T-cell (primary cell): Measurements from ENCODE around the gene SP2. TPM values are rescaled to one million over a fixed set of nuclear protein-coding genes. Genes with fewer than 3 reads are reported as not detected.

Source experiments
- ATAC-seq, 4 experiments: fragments of 200-7000 bp in 3 of 4; fragments of 150-1000 bp in 1 of 4; cut with Tn5 transposase; replicated peaks in 1 of 4; 1 replicate in 3 of 4; 2 replicates in 1 of 4; pipeline ENCODE4 v1.10.0; 2021; ENCODE audit warnings: moderate library complexity in 3 of 4, mild to moderate bottlenecking in 2 of 4, moderate number of reproducible peaks in 1 of 4
- CTCF ChIA-PET, 2 donors: fragments of 300-600 bp; sonication (Branson Sonifier 250); formaldehyde crosslinking; loops; one replicate each; lab custom pipeline; 2022; ENCODE audit warnings: antibody characterized with exemption in 2 of 2; lab: Charles Lee
- POLR2A ChIA-PET, 2 donors: fragments of 300-600 bp; sonication (Branson Sonifier 250); formaldehyde crosslinking; loops; one replicate each; lab custom pipeline; 2022; ENCODE audit warnings: antibody characterized with exemption in 2 of 2; lab: Charles Lee
- DNase-seq, 35 experiments: peaks; one replicate each; pipeline versions ENCODE4 v3.0.0 to v3.0.0-alpha.2; 2013 to 2023
- H3K27ac ChIP-seq: one replicate; pipeline ENCODE4 v1.5.1; 2013; ENCODE audit warnings: low read length
- H3K27me3 ChIP-seq, 2 experiments: replicated peaks in 1 of 2; 1 replicate in 1 of 2; 2 replicates in 1 of 2; pipeline versions ENCODE4 v1.6.1 to v1.7.0; 2013; ENCODE audit warnings: low read length in 1 of 2, mixed read lengths in 1 of 2; ENCODE audit not compliant: control insufficient read depth in 2 of 2, insufficient read depth in 2 of 2; ENCODE audit errors: extremely low read depth in 1 of 2
- H3K36me3 ChIP-seq, 2 donors: 1 replicate in 1 of 2; 2 replicates in 1 of 2; pipeline versions ENCODE4 v1.6.1 to v1.7.0; 2013; ENCODE audit warnings: low read length in 1 of 2; ENCODE audit not compliant: control insufficient read depth in 2 of 2, insufficient read depth in 1 of 2; ENCODE audit errors: extremely low read depth in 1 of 2
- H3K4me1 ChIP-seq, 2 experiments: 1 replicate in 1 of 2; 2 replicates in 1 of 2; pipeline versions ENCODE4 v1.6.1 to v1.7.0; 2013; ENCODE audit warnings: low read length in 2 of 2, mixed read lengths in 1 of 2; ENCODE audit not compliant: insufficient read depth in 2 of 2, control insufficient read depth in 1 of 2; ENCODE audit errors: extremely low read depth in 1 of 2
- H3K4me3 ChIP-seq, 2 donors: 1 replicate in 1 of 2; 2 replicates in 1 of 2; pipeline versions ENCODE4 v1.5.1 to v1.7.0; 2013; ENCODE audit warnings: mild to moderate bottlenecking in 2 of 2, low read length in 1 of 2, moderate library complexity in 1 of 2; ENCODE audit not compliant: control insufficient read depth in 1 of 2; ENCODE audit errors: extremely low read depth in 1 of 2
- H3K9me3 ChIP-seq: 2 replicates; pipeline ENCODE4 v1.7.0; 2013
- H3K27ac Mint-ChIP-seq, 2 donors: one replicate each; pipeline ENCODE4 v1.8.0; 2020 to 2021; ENCODE audit warnings: mild to moderate bottlenecking in 2 of 2, mixed read lengths in 2 of 2
- H3K27me3 Mint-ChIP-seq, 2 donors: one replicate each; pipeline ENCODE4 v1.8.0; 2021 to 2022; ENCODE audit warnings: mixed read lengths in 2 of 2
- H3K36me3 Mint-ChIP-seq: one replicate; pipeline ENCODE4 v1.8.0; 2021; ENCODE audit warnings: mixed read lengths
- H3K4me1 Mint-ChIP-seq, 3 donors: one replicate each; pipeline ENCODE4 v1.8.0; 2020 to 2022; ENCODE audit warnings: mixed read lengths in 3 of 3, mild to moderate bottlenecking in 1 of 3
- H3K4me3 Mint-ChIP-seq, 3 donors: one replicate each; pipeline ENCODE4 v1.8.0; 2020 to 2022; ENCODE audit warnings: mild to moderate bottlenecking in 3 of 3, mixed read lengths in 3 of 3, moderate library complexity in 3 of 3
- H3K9me3 Mint-ChIP-seq, 3 donors: one replicate each; pipeline ENCODE4 v1.8.0; 2020 to 2022; ENCODE audit warnings: mixed read lengths in 3 of 3
- WGBS: methylation state at CpG from one replicate; pipeline ENCODE4 v1.1.5; 2013; ENCODE audit warnings: missing lambda C conversion rate; ENCODE audit not compliant: insufficient coverage; 5-methylcytosine and 5-hydroxymethylcytosine counted together
- total RNA-seq, 35 experiments: library from RNA in 6 of 35; stranded (reverse) in 6 of 35; fragments of 120-200 nt in 1 of 35; gene quantifications; one replicate each; pipeline versions ENCODE4 v1.2.1 to v1.2.4 and lab custom pipeline; 2013 to 2026

SP2 gene
- total RNA-seq, 5 donors from 2014 or later (not counting 1 experiment from before 2014, with no cell fraction given): 27.1 to 41.6 (median 32.8) TPM

DNA sequence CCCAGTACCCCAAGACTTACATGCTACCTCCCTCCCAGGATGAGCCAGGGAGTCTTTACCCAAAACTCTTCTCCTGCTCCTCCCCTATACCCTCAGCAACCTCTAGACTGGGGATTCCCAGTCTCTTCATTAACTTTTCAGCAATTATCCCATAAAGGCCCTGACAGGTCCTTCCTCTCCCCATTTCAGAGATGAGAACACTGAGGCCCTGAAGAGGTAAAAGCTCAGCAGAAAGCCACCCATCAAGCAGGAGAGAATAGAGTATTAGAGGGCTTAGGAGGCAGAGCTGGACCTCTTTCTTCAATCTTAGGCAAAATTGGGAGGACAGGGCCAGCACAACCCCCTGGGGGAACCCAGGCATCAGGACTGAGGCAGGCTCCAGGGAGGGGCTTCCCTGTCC is 39.2 kb upstream of the SP2 start:
- Histone ChIP-seq H3K27me3 (peaks cover 8 to 64% of the 10 kb centered on the region in 2 experiments), H3K36me3 (no peaks in the 10 kb centered on the region), H3K27ac (no peak overlapping the region), H3K4me3 (no peak overlapping the region), H3K9me3 (no peaks in the 10 kb centered on the region), H3K4me1 (peaks cover 0 to 6% of the 10 kb centered on the region in 2 experiments)
- Mint-ChIP-seq H3K4me3 (no peak overlapping the region), H3K36me3 (no peaks in the 10 kb centered on the region), H3K27me3 (peaks cover 48 to 67% of the 10 kb centered on the region in 2 donors), H3K27ac (no peak overlapping the region), H3K4me1 (peaks cover 7 to 17% (median 13%) of the 10 kb centered on the region in 3 donors), H3K9me3 (no peaks in the 10 kb centered on the region)
- ATAC-seq (no peak), DNase-seq (no peak)
- CTCF ChIA-PET: no interaction called here
- POLR2A ChIA-PET: no interaction called here

DNA sequence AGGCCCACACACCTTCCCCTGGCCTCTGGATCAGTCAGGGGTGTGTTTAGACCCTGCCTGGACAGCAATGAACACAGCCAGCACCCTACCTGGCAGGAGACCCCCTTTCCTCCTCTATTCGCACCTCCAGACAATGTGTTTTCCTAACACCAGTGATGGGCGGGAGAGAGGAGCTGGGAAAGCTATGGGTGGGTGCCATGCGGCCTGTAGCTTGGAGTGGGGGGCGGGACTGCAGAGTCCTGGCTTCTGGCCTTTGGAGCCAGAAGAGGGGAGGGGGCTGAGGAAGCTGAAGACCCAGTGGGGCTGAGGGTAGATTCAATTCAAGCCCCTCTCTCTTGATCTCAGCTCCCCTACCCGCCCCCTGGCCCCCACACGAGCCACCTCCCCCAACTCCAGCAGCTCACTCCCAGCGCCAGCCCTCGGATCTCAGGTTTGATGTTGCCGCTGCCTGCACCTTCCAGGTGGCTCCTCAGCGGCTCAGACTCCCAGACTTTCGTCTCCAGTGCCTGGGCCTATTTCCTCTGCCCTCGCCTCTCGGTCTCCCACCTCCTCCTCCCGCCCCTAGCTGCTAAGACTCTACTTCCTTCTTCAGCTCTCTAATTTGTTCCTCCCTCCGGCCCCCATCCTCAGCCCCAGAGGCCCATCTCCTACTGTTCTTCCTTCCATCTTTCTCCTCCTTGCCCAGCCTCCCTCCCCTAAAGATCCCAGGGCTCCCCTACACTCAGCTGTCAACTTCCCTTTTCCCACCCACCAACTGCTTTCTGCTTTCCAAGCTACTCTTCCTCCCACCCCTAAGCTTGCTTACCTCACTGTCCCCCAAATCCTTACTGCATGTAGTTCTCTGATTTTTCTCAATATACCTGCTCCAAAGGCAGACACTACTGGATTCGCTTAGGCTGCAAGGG is 38.2 kb upstream of the SP2 start:
- Mint-ChIP-seq H3K27me3 (peaks cover 39 to 58% of the 10 kb centered on the region in 2 donors), H3K4me3 (no peak overlapping the region), H3K27ac (no peak overlapping the region), H3K36me3 (no peaks in the 10 kb centered on the region), H3K9me3 (no peaks in the 10 kb centered on the region), H3K4me1 (peaks cover 4 to 12% (median 6%) of the 10 kb centered on the region in 3 donors)
- Histone ChIP-seq H3K27me3 (peaks cover 5 to 56% of the 10 kb centered on the region in 2 experiments), H3K4me1 (peaks cover 0 to 4% of the 10 kb centered on the region in 2 experiments), H3K36me3 (no peaks in the 10 kb centered on the region), H3K9me3 (no peaks in the 10 kb centered on the region), H3K4me3 (no peak overlapping the region), H3K27ac (no peak overlapping the region)
- ChIA-PET CTCF (interaction anchor here (0.5 kb wide), 2 partner anchors 49 to 56 kb away, joined by 3 read pairs; no protein-coding TSS in a partner anchor), POLR2A (interaction anchor here in 1 of 2 donors (0.6 kb wide), 1 partner anchor 302 kb away, joined by 3 read pairs; no protein-coding TSS in a partner anchor)
- WGBS: 56% methylated on average over 11 of the region's 16 CpGs
- DNase-seq (no peak), ATAC-seq (no peak)

DNA sequence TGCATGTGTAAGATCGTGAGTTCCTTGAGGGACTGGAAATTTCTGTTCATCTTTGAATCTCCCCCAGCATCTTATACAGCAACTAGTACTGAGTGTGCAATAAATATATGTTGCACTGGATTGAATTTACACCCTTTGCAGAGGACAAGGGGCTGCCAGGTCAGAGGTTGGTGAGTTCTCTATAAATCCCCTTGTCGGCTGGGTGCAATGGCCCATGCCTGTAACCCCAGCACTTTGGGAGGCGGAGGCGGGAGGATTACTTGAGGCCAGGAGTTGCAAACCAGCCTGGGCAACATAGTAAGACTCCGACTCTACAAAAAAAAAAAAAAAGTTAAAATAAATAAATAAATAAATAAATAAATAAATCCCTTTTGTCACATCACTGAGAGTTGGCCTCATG is 35.6 kb upstream of the SP2 start:
- Mint-ChIP-seq H3K9me3 (no peaks in the 10 kb centered on the region), H3K27me3 (peaks cover 13 to 33% of the 10 kb centered on the region in 2 donors), H3K36me3 (no peaks in the 10 kb centered on the region), H3K4me1 (peaks cover 8 to 17% (median 9%) of the 10 kb centered on the region in 3 donors), H3K27ac (no peak overlapping the region), H3K4me3 (no peak overlapping the region)
- Histone ChIP-seq H3K4me1 (peaks cover 0 to 6% of the 10 kb centered on the region in 2 experiments), H3K9me3 (no peaks in the 10 kb centered on the region), H3K36me3 (no peaks in the 10 kb centered on the region), H3K4me3 (no peak overlapping the region), H3K27ac (no peak overlapping the region), H3K27me3 (peaks cover 0 to 46% of the 10 kb centered on the region in 2 experiments)
- ATAC-seq (no peak), DNase-seq (no peak)
- WGBS: no CpG with 5 or more reads among the region's 5 CpGs
- ChIA-PET POLR2A (no interaction called here), CTCF (no interaction called here)

DNA sequence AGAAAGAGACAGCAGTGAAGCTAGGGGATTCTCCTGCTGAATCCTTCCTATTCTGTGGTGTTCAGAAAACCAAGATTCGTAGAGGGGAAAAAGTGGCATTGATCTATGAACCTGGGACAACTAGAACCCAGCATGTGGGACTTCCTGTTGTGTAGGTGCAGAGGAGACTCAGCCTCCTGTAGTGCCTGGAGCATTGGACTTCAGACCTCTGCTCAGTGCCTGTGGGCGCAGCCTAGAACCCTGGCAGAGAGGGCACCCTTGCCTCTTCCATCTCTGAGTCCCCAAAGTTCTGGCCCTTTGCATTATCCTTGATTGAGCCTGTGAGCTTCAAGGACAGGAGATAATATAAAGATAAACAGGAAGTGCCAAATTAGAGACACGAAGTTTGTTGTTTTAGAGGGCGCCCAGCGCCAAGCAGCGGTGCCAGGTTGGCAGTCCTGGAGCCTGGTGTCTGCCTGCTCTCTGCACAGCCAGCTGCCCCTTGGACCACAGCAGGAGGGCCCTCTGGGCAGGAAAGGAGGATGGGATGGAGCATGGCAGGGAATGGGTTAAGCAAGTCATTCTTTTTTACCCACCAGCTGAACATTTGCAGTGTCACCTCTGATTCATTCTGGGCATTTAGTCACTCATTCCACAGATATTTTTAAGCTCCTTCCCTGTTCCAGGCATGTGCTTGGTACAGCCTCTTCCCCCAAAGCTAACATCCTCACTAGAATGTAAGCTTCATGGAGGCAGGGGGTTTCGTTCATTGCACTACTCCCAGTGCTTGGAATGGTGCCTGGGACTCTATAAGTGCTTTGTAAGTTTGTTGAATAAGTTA is 33.2 kb upstream of the SP2 start:
- Histone ChIP-seq H3K4me1 (peaks cover 0 to 6% of the 10 kb centered on the region in 2 experiments), H3K36me3 (no peaks in the 10 kb centered on the region), H3K27ac (no peak overlapping the region), H3K4me3 (no peak overlapping the region), H3K9me3 (no peaks in the 10 kb centered on the region), H3K27me3 (peaks cover 0 to 42% of the 10 kb centered on the region in 2 experiments)
- POLR2A ChIA-PET: interaction anchor here in 1 of 2 donors (0.5 kb wide), 1 partner anchor 121 kb away, joined by 3 read pairs; no protein-coding TSS in a partner anchor
- CTCF ChIA-PET: interaction anchor here (0.5 to 0.7 kb wide), 4 partner anchors 58 to 285 kb away, joined by 4 to 5 read pairs (median 4); no protein-coding TSS in a partner anchor
- DNase-seq (no peak), ATAC-seq (no peak)
- Mint-ChIP-seq H3K4me1 (peaks cover 9 to 17% (median 11%) of the 10 kb centered on the region in 3 donors), H3K27me3 (peaks cover 9 to 16% of the 10 kb centered on the region in 2 donors), H3K4me3 (no peak overlapping the region), H3K9me3 (no peaks in the 10 kb centered on the region), H3K36me3 (no peaks in the 10 kb centered on the region), H3K27ac (peak overlapping the region in 1 of 2 donors; percentile 34)
- WGBS: 59% methylated on average over 4 of the region's 7 CpGs

DNA sequence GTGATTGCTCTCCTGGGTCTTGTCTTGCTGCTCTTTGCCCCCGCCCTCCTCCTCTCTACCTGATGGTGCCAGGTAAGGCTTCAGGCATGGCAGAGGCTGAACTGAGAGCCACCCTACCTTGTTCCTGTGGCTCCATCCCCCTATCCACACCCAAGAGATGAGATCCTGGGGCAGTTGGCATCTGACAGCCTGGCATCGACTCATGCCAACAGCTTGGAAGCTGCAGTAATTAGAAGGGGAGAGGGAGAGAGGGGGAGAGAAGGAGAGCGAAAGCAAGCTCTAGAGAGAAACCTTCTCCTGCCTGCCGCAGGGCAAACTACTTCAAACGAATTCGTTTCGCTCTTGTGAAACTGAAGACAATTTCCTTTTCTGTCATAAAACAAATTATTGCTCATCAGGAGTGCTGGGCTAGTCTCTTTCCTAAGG is 31.2 kb upstream of the SP2 start:
- Mint-ChIP-seq H3K27me3 (peaks cover 0 to 18% of the 10 kb centered on the region in 2 donors), H3K4me1 (peaks cover 9 to 17% (median 11%) of the 10 kb centered on the region in 3 donors), H3K9me3 (no peaks in the 10 kb centered on the region), H3K27ac (peak overlapping the region in 1 of 2 donors; percentile 64), H3K4me3 (peak overlapping the region in 1 of 3 donors; percentile 47), H3K36me3 (no peaks in the 10 kb centered on the region)
- peaks cover 0 to 41% of the 10 kb centered on the region in 2 experiments for H3K27me3 ChIP-seq
- no peaks in the 10 kb centered on the region for H3K36me3 ChIP-seq
- POLR2A ChIA-PET: no interaction called here
- ATAC-seq: peak in 1 of 4 experiments; percentile 39
- no CpG with 5 or more reads among the region's 7 CpGs for WGBS
- CTCF ChIA-PET: no interaction called here
- peaks cover 0 to 6% of the 10 kb centered on the region in 2 experiments for H3K4me1 ChIP-seq
- H3K9me3 ChIP-seq: no peaks in the 10 kb centered on the region
- no peak overlapping the region for H3K4me3 ChIP-seq
- DNase-seq: no peak
- H3K27ac ChIP-seq: no peak overlapping the region

DNA sequence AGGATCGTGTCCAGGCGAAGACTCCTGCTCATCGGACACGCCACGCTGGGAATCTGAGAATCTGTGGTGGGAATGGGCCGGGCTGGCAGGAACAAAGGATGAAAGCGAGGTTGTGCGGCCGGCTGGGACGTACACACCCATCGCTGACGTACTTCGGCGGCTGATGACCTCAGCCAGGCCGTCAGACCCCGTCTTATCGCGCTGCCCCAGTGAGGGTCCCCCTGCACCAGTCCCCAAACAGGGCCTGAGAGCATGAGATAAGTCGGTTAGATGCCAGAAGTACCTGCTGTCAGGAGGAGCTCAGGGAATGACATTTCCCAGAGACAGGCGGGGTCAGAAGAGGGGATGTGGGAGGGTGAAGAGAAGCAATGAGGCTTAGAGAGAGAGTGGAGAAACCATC is 29.1 kb upstream of the SP2 start:
- Histone ChIP-seq H3K9me3 (no peaks in the 10 kb centered on the region), H3K4me3 (no peak overlapping the region), H3K36me3 (no peaks in the 10 kb centered on the region), H3K27ac (no peak overlapping the region), H3K27me3 (peaks cover 0 to 47% of the 10 kb centered on the region in 2 experiments), H3K4me1 (peaks cover 0 to 6% of the 10 kb centered on the region in 2 experiments)
- H3K4me3 Mint-ChIP-seq: no peak overlapping the region
- H3K27me3 Mint-ChIP-seq: peaks cover 13 to 30% of the 10 kb centered on the region in 2 donors
- ATAC-seq (no peak), DNase-seq (no peak)
- H3K36me3 Mint-ChIP-seq: no peaks in the 10 kb centered on the region
- POLR2A ChIA-PET: no interaction called here
- H3K27ac Mint-ChIP-seq: no peak overlapping the region
- H3K9me3 Mint-ChIP-seq: no peaks in the 10 kb centered on the region
- WGBS: 87% methylated on average over 17 of the region's 20 CpGs
- peaks cover 9 to 17% (median 11%) of the 10 kb centered on the region in 3 donors for H3K4me1 Mint-ChIP-seq
- CTCF ChIA-PET: interaction anchor here in 1 of 2 donors (0.6 kb wide), 1 partner anchor 1332 kb away, joined by 3 read pairs; no protein-coding TSS in a partner anchor
